NCI-H1930 (cell line): ENCODE data around the gene KLK10.

ENCODE experiments used
- DNase-seq, 2 experiments: peaks; one replicate each; lab custom pipeline; 2025; lab: John Stamatoyannopoulos, UW

The KLK10 gene

GRCh38 chr19:50967929-50968715 is 51.4 kb downstream of the KLK10 start:
- no peak for DNase-seq

DNA sequence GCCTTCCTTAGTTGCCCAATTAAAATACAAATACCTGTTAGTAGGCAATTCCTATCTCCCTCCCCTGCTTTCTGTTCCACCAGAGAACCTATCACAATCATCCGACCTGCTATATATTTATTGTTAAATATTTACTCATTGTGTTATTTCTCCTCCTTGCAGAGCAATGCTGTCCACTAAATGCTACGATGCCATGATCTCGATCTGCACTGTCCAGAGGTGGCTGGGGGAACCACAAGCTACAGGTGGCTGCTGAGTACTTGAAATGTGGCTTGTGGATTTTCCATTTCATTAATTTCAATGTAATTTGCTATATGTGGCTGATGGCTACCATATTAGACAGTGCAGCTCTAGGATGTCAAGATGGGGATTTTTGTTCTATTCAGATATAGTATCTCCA is 55.2 kb downstream of the KLK10 start:
- no peak for DNase-seq

DNA sequence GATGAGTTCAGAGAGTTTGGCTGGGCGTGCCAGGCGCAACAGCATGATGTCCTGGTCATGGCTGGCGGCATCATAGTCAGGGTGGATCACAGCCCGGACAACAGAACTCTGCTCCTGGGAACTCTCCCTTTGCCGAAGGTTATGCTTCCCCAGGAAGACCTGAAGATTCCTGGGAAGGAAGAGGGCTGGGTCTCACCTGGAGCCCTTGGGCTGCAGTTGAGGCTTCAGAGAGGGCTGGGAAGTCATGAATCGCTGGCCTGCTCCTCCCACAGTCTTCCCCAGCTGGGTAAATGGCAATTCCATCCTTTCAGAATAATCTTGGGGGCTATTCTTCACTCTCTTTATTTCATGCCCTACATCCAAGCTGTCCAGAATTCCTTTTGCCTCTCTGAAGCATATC is 56.1 kb downstream of the KLK10 start:
- no peak for DNase-seq
